HG03442 (cell line): ENCODE results near the gene PTGIS.
"Not testable (repeated sequence)": the region's sequence is repeated elsewhere in the genome, so short reads cannot be mapped to it uniquely, and the experiment has no call there.

Experiments used
- ATAC-seq: cut with Tn5 transposase; IDR thresholded peaks from one replicate; pipeline ENCODE4 v1.9.1; 2021; ENCODE audit warnings: mild to moderate bottlenecking, moderate library complexity; ENCODE audit not compliant: unreplicated experiment

The PTGIS gene

DNA sequence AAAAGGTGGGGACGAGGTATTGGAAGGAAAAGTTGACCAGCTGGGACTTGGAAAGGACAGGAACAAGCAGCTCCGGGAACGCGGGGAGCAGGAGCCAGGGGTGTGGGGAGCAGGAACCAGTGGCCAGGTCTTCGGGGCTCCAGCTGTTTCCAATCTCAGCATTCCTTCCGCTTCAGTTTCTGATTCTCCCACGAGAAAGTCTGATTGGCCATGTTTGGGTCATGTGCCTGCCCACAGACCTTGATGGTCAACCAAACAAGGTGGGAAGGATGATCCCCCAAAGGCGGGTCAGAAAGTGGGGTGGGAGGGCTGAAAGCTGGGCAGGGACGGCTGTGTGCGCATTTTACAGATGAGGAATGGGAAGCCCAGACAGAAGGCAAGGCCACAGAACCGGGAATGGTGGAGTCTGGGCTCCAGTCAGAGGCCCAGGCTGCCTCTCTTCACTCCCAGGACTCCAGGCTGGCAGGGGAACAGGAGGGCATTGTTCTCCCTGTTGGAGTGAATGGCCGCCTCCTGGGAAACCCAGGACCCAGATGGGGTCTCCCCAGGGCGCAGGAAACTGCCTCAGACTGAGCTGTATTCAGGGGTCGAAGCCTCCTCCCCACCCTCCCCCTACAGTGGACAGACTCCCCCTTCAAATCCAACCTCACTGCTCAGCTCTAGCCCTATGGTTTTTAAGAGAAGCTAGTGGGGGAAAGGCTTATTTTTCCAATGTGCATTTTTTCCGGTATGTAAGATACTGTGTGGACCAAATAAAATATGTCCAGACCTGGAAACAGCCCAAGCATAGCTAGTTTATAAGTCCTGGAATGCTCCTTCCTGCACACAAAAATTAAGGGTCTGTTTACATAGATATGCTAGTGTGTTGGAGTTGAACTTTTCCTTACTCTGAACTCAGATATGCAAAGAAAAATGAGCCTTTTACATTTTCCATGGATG is 12.2 kb upstream of the PTGIS start:
- ATAC-seq, result no peak

GRCh38 chr20:49579195-49579594 is 11.3 kb upstream of the PTGIS start:
- ATAC-seq, result no peak

DNA sequence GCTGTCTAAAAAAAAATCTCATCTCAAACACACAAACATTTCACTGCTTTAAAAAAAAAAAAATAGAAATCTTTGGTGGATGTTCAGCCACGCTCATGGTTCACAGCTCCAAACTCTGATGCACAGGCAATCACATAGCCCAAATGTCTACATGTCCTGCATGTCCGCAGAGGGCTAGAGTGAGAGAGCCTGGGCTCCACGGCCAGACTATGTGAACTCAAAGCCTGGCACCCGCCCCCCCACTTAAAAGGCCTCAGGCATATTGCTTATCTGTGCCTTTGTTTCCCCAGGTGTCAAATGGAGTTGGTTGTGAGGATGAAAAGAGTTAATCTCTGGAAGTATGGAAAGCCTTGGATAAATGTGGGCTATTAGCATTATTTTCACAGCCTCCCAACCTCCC is 10.5 kb upstream of the PTGIS start:
- no peak for ATAC-seq

DNA sequence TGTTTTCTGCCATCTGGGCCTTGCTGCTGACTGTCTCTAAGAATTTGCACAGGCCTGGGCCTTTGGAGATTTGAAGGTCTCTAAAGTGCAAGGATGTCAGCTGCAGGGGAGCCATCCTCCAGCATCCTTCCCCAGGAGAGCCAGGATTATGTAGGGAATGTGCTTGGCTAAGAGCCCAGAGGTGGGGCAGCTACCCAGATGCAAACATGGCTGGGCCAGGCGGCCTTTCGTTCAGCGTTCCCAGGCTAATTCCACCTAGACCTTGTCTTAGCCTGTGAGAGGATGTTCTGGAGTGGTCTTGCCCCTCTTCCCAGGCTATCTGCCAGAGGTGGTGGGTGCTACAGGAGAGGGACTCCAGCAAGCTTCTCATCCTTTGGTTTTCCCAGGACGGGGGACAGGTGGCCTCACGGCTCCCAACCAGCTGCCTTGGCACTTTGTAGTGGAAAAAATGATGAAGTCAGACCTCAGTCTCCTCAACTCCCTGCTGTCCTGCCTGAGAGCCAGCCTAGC is 7.7 kb upstream of the PTGIS start:
- no peak for ATAC-seq

DNA sequence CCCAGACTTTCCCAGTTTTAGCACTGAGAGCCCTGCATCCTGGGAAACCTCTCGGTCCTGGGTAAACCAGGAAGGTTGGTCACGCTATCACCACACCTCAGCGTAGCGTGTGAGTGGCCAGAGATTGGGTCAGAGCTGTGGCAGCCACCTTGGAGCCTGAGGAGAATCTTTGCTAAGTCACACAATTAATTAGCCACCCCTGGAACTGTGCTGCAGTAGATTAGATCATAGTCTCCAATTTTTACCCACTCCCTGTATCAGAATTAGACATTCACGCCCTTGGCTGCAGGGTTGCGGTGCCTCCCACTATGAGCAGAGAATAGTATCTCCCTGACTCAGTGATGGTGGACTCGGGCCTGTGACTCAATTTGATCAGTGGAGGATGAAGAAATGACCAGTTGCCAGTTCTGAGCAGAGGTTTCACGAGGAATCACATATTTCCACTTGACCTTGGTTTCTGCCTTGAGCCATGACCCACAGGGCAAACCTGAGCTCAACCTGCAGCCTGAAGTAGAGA is 6.0 kb upstream of the PTGIS start:
- ATAC-seq, result no peak

DNA sequence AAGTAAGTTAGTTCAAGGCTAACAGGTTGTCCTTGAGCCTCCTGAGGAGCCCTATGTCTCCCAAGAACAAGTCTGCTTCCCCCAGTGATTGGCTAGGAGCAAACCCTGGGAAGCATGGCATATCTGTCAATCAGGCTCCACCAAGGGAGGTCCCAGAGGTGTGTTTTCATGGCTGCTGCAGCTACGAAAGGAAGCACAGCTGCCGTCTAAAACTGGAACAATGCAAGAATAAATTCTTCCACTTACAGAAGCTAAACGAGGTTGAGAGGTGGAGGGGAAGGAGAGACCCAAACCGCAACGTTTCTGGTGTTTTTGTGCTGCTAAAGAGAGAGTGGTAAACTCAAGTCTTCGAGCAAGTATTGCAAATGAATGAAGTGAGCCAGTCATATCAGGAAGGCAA is 4.9 kb upstream of the PTGIS start:
- no peak for ATAC-seq

DNA sequence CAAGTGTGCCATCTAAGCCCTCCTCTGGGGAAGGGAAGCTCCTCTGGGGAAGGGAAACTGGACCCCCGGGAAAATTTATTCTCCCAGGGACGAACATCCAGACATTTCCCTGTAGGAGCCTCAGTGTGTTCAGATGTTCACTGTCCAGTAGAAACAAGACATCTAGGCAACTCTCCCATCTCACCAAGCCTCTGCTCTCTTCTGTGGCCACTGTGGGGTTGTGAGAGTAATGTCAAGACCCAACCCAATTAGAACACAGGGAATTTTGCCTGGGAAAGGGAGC is 3.6 kb upstream of the PTGIS start:
- ATAC-seq, result no peak

DNA sequence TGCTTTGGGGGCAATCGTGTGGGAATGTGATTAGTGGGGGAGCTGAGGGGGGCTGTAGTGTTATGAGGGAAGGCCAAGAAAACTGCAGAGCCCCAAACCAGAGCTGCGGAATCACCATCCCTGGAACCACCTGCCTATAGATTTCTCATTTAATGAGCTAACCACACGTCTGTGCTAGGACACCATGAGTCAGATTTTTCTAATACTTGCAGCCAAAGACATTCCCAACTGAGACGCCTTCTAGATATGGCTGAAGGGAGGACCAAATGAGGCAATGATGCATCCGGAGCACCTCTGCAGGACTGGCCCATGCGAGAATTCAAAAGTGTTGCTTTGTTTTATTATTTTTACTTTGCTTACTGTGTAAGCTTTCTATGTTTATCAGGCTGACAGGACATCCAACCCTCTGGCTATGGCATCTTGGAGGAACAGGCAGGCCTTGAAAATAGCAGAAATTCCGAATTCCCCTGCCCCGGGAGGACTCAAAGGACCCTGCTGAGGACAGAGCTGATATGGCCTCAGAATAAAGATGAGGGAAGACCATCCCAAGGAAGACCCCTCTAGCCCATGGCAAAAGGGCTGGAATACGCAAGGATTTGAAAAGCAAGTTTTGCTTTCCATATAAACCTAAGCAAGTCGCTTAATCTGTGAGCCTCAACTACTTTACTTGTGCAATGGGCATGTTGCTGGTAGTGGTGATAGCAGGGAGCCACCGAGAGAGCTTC is 3.1 kb upstream of the PTGIS start:
- ATAC-seq, result no peak

GRCh38 chr20:49570161-49570827 is 2.4 kb upstream of the PTGIS start:
- no peak for ATAC-seq

DNA sequence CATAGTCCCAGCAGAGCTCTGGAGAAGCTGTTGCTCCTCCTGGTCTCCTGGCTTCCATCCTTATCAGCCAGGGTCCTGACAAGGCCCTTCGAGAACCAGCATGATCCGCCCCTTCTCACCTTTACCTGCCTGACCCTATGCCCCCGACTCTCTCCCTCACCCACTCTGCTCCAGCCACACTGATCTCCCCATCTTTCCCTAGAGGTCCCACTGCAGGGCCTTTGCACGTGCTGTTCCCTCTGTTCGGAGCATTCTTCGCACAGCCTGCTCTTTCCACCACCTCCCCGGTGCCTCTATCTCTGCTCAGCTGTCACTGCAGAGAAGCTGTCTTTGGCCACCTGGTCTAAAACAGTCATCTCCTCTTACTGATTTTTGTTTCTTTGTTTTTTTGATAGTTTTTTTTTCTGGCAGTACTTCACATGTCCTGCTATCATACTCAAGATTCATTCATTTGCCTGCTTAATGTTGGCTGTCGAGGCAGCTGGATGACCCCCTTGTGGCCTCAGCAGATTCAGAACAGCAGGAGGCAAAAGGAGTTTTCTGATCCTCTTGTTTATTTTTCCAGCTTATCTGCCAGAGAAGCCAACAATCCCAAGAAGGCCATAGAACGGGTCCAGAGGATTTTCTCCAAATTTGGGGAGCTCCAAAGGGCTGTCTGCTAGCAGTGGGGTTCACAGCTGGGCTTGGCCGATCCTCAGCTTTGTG is 1.6 kb upstream of the PTGIS start:
- no peak for ATAC-seq

- ATAC-seq, result no peak
Observed at GRCh38 chr20:49568278-49569151, 578 bp upstream of the PTGIS start.

- ATAC-seq, result no peak
Observed at GRCh38 chr20:49566401-49567364, 1.3 kb downstream of the PTGIS start.

- ATAC-seq, result not testable (repeated sequence)
Observed at GRCh38 chr20:49564991-49565390, 2.9 kb downstream of the PTGIS start.

- ATAC-seq, result no peak
Observed at GRCh38 chr20:49563015-49563980, 4.6 kb downstream of the PTGIS start.

DNA sequence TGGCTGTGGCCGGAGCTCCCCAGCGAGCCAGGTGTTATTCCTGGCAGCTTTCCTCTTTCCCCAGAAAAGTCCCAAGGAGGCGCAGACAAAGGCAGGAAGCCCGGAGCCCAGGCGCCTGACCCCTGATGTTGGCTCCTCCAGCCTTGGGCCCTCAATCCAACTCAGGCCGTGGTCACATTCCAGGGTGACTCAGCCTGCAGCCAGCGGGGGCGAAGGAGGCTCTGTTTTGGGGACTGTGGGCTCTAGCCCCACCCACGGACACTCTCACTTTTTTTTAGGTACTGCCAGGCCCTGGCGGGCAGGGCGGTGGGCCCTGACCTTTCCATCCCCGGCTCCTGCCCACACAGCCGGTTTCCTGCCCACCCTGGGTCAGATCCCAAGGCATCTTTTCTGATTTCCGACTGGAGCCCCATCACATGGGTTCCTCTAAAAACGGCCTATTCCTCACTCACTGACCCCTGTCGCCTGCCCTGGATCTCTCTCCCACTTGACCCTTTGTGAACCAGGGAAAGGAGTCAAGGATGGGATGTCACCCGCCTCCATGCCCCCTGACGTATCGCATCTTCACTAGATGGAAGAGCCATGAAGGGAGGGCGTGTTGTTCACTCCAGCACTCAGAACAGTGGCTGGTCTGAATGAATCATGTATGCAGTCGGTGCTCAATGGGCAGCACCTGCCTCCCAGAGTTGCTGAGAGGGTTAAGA is 5.5 kb downstream of the PTGIS start:
- no peak for ATAC-seq

- no peak for ATAC-seq
Observed at GRCh38 chr20:49561806-49562205, 6.1 kb downstream of the PTGIS start.

GRCh38 chr20:49561256-49561655 is 6.7 kb downstream of the PTGIS start:
- no peak for ATAC-seq
